Stomach (tissue), 19 donors: ENCODE results near the gene PPCDC. TPM values are rescaled to one million over a fixed set of nuclear protein-coding genes. Genes with fewer than 3 reads are reported as not detected.
A peak's percentile ranks its signal among the peaks of the same experiment; 100 is the strongest.

Source experiments
- DNase-seq, 2 donors: peaks; one replicate each; pipeline versions ENCODE4 v3.0.0 to v3.0.0-alpha.2; 2013 to 2019
- H3K27ac ChIP-seq, 5 donors: fragments of 200-600 bp in 4 of 5; sonication (generic) in 4 of 5; one replicate each; pipeline ENCODE4 v1.5.1; 2013 to 2019; ENCODE audit warnings: mild to moderate bottlenecking in 1 of 5, moderate library complexity in 1 of 5
- H3K27me3 ChIP-seq, 3 donors: fragments of 200-600 bp; sonication (generic); one replicate each; pipeline ENCODE4 v1.5.1; 2017 to 2019; ENCODE audit warnings: mixed run types in 1 of 3
- H3K36me3 ChIP-seq, 4 donors: fragments of 200-600 bp; sonication (generic); 1 replicate in 3 of 4; 2 replicates in 1 of 4; pipeline ENCODE4 v1.5.1; 2016 to 2019
- H3K4me1 ChIP-seq, 4 donors: fragments of 200-600 bp; sonication (generic); one replicate each; pipeline ENCODE4 v1.5.1; 2016 to 2019
- H3K4me3 ChIP-seq, 4 donors: fragments of 200-600 bp; sonication (generic) in 3 of 4; one replicate each; pipeline ENCODE4 v1.5.1; 2016 to 2019; ENCODE audit warnings: mild to moderate bottlenecking in 1 of 4
- H3K9me3 ChIP-seq, 4 donors: fragments of 200-600 bp; sonication (generic); one replicate each; pipeline ENCODE4 v1.5.1; 2016 to 2019
- CTCF ChIP-seq, 7 experiments: fragments of 450-650 bp in 4 of 7; fragments of 200-600 bp in 3 of 7; sonication (generic) in 3 of 7; IDR thresholded peaks; one replicate each; pipeline ENCODE4 v1.5.1; 2016 to 2019; ENCODE audit warnings: antibody characterized with exemption in 7 of 7, control low read depth in 2 of 7, mild to moderate bottlenecking in 1 of 7
- EP300 ChIP-seq: sonication (generic); formaldehyde crosslinking; IDR thresholded peaks from one replicate; pipeline ENCODE4 v1.6.1; 2017; ENCODE audit warnings: antibody characterized with exemption
- POLR2A ChIP-seq, 4 donors: fragments of 450-650 bp; IDR thresholded peaks; one replicate each; pipeline ENCODE4 v1.6.1; 2016; ENCODE audit warnings: antibody characterized with exemption in 4 of 4, control low read depth in 2 of 4, mild to moderate bottlenecking in 1 of 4, moderate library complexity in 1 of 4
- POLR2AphosphoS5 ChIP-seq, 3 donors: sonication (generic); formaldehyde crosslinking; IDR thresholded peaks; one replicate each; pipeline ENCODE4 v1.6.1; 2016; ENCODE audit warnings: antibody characterized with exemption in 3 of 3
- WGBS, 5 donors: extraction: QIAGEN DNeasy Blood & Tissue Kit in 3 of 5; methylation state at CpG; one replicate each; pipeline versions ENCODE4 v1.1.5 to v1.1.7; 2013 to 2018; 5-methylcytosine and 5-hydroxymethylcytosine counted together
- intact Hi-C: fragments of 100-400 bp; cut with DNase I; formaldehyde crosslinking; loops from one replicate; pipeline ENCODE4 v1.15.1; 2023; ENCODE audit warnings: low total_unique reads
- long read RNA-seq, 10 donors: transcript quantifications; one replicate each; lab custom pipeline, GENCODE V29; 2026
- polyA plus RNA-seq, 3 donors: library from polyadenylated mRNA; stranded (reverse); fragments of 200-250 nt; gene quantifications; one replicate each; pipeline ENCODE4 v1.2.3, GENCODE V29; 2013
- total RNA-seq, 5 donors: library from RNA; depleted of rRNA; stranded (reverse); fragments of >200 nt; gene quantifications; one replicate each; pipeline versions ENCODE4 v1.1.0 to v1.2.3, GENCODE V29; 2014 to 2016
- donor health status: healthy with polysubstance abuse.
- donor health status: Bipolar disorder and iron deficiency.
- donor health status: healthy.

The PPCDC gene
- 10 to 100 TPM in 4 of 5 donors, 1 to 10 TPM in 1; 3.2 to 74.1 (median 35.7) TPM for total RNA-seq
- 10 to 100 TPM; 19.7 to 24.6 (median 21.0) TPM for polyA plus RNA-seq
- long read RNA-seq, donor 1, partial matches to known transcripts, result 0 of 1 reads
- long read RNA-seq, donor 1, other reads (novel, unspliced or antisense), result 0 of 1 reads
- long read RNA-seq, donor 2, partial matches to known transcripts, result 0 of 4 reads
- long read RNA-seq, donor 2, other reads (novel, unspliced or antisense), result 0 of 4 reads
- long read RNA-seq, donor 3, result 0 reads
- long read RNA-seq, donor 4, result 0 reads
- long read RNA-seq, donor 5, partial matches to known transcripts, result 0 of 1 reads
- long read RNA-seq, donor 5, other reads (novel, unspliced or antisense), result 0 of 1 reads
- long read RNA-seq, donor 6, partial matches to known transcripts, result 0 of 3 reads
- long read RNA-seq, donor 6, other reads (novel, unspliced or antisense), result 0 of 3 reads
- long read RNA-seq, donor 7, partial matches to known transcripts, result 0 of 2 reads
- long read RNA-seq, donor 7, other reads (novel, unspliced or antisense), result 0 of 2 reads
- long read RNA-seq, donor 8, result 0 reads
- long read RNA-seq, donor 9, result 0 reads
- long read RNA-seq, donor 10, result 0 reads

DNA sequence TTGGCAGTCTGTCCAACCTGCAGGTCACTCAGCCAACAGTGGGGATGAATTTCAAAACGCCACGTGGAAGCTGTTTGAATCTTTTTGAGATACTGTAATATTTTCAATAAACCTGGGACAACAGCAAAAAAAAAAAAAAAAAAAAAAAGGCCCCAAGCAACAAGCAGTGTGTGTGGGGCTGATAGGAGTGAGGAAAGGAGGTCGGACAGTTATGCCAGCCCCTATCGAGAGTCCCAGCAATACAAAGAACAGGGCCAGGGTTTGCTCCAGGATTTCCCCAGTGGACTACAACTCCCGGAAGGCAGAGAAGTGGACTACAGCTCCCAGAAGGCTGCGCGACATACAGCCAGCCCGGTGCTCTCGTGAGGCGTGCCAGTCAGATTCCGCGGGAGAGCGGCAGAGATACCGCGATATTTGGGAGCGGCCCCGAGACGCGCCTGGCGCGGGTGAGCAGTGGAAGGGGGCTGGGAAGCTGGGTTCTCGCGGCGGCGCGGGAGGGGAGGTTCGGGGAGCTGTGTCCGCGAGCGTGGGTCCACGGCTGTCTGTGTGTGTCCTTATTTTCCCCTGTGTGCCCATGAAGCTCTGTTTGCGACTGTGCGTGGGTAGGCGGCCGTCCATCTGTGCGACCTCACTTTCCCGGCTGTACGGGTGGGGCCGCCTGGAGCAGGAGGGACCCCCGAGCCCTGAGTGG lies at the start of gene PPCDC:
Gene PPCDC, plus strand, starts transcription at position 410 of the 691 bp plus-strand sequence. CDS start 4,729 bp downstream, outside the sequence.
- Histone ChIP-seq H3K4me3 (peak within 1 kb of the TSS; percentile 74 to 94 (median 81)), H3K4me1 (peaks cover 11 to 26% (median 18%) of the 10 kb centered on the region in 4 donors), H3K27ac (peak within 1 kb of the TSS; percentile 81 to 93 (median 91)), H3K36me3 (peaks cover 0 to 17% (median 11%) of the 10 kb centered on the region in 4 donors), H3K27me3 (no peaks in the 10 kb centered on the region), H3K9me3 (no peaks in the 10 kb centered on the region)
- peak in 1 of 7 experiments; percentile 17 for TF ChIP-seq CTCF (IDR thresholded peaks at IDR 0.05)
- peak in 2 of 4 donors; percentile 74 to 92 for TF ChIP-seq POLR2A (IDR thresholded peaks at IDR 0.05)
- peak; percentile 64 to 98 (median 91) for TF ChIP-seq POLR2AphosphoS5 (IDR thresholded peaks at IDR 0.05)
- no peak for TF ChIP-seq EP300
- DNase-seq, result peak; percentile 97 to 99
- WGBS, 5 donors, result 3 to 11% (median 4%) methylated on average over 14 to 40 of the region's 40 CpGs
- intact Hi-C loops, result no loop called here

DNA sequence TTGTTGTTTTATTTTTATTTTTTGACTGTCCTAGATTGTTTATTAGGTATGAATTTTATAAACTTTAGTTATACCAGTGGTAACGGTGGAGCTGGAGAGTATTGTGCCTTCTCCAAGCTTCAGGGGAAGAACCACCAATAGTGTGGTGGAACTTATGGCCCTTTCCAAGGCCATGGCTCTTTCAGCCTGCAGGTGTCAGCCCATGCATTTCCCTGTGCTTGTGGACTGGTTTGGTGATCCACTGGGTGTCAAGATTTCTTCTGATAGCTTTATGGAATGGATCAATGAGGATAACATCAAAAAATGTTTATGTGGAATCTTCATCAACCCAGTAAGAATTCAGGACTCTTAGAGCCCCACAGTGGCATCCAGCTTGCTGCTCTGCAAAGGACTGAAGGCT lies 47.2 kb upstream of the PPCDC start:
- no peak for DNase-seq
- Histone ChIP-seq H3K36me3 (no peaks in the 10 kb centered on the region), H3K9me3 (no peaks in the 10 kb centered on the region), H3K4me3 (no peak overlapping the region), H3K27ac (no peak overlapping the region), H3K4me1 (no peaks in the 10 kb centered on the region), H3K27me3 (peaks cover 0 to 6% (median 0%) of the 10 kb centered on the region in 3 donors)
- 78 to 92% (median 84%) methylated on average over 1 of the region's 1 CpG for WGBS, 5 donors
- intact Hi-C loops, result no loop called here
- no peak for TF ChIP-seq EP300

GRCh38 chr15:74977599-74977998 lies 45.8 kb upstream of the PPCDC start:
- no peak overlapping the region for H3K4me3 ChIP-seq
- H3K4me1 ChIP-seq, result no peaks in the 10 kb centered on the region
- no peaks in the 10 kb centered on the region for H3K9me3 ChIP-seq
- no peaks in the 10 kb centered on the region for H3K36me3 ChIP-seq
- H3K27me3 ChIP-seq, result peaks cover 0 to 14% (median 0%) of the 10 kb centered on the region in 3 donors
- intact Hi-C loops, result no loop called here
- DNase-seq, result no peak
- TF ChIP-seq CTCF (IDR thresholded peaks at IDR 0.05), result no peak
- no peak for TF ChIP-seq POLR2A (IDR thresholded peaks at IDR 0.05)
- TF ChIP-seq EP300, result no peak
- no peak for TF ChIP-seq POLR2AphosphoS5 (IDR thresholded peaks at IDR 0.05)
- H3K27ac ChIP-seq, result no peak overlapping the region
- WGBS, 5 donors, result 51 to 72% (median 67%) methylated on average over 4 of the region's 4 CpGs

DNA sequence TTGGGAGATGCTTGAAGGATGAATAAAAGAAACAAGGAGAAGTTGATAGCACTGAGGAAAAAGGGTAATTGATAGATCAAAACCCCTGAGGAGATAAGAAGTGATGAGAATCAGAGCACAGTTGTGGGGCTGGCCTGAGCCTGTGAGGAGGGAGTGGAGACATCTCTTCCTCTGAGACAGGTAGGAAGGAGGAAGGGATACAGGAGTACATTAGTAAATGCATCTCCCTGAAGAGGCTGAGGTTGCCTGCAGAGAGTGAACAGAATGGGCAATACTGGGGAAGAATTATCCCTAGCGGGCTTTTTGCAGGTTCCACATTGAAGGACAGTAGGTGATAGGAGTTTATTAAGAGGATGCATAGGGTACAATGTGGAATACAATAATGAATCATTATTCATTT lies 45.3 kb upstream of the PPCDC start:
- no peak for DNase-seq
- Histone ChIP-seq H3K4me1 (no peaks in the 10 kb centered on the region), H3K27ac (no peak overlapping the region), H3K36me3 (no peaks in the 10 kb centered on the region), H3K27me3 (peaks cover 0 to 19% (median 0%) of the 10 kb centered on the region in 3 donors), H3K9me3 (no peaks in the 10 kb centered on the region), H3K4me3 (no peak overlapping the region)
- WGBS, 5 donors, result 76 to 94% (median 89%) methylated on average over 1 of the region's 1 CpG
- TF ChIP-seq EP300 (no peak), POLR2AphosphoS5 (IDR thresholded peaks at IDR 0.05) (no peak), CTCF (IDR thresholded peaks at IDR 0.05) (no peak), POLR2A (IDR thresholded peaks at IDR 0.05) (no peak)
- intact Hi-C loops, result no loop called here
